Stimulated activated memory B cell treated with anti-CD40 and anti-IgM and Interleukin-4, amounts not matched to agents 10 μg/mL and 1 μg/mL and 100 μg/mL, for 72 hours (primary cell): ENCODE measurements around the gene GAB1.

Experiments
- ATAC-seq: fragments of 150-1000 bp; cut with Tn5 transposase; 2 replicates; pipeline ENCODE4 v1.10.0; 2021
- H3K27ac Mint-ChIP-seq: one replicate; pipeline ENCODE4 v1.8.0; 2022; ENCODE audit warnings: mild to moderate bottlenecking, mixed read lengths
- H3K27me3 Mint-ChIP-seq: one replicate; pipeline ENCODE4 v1.8.0; 2022; ENCODE audit warnings: mixed read lengths
- H3K36me3 Mint-ChIP-seq: one replicate; pipeline ENCODE4 v1.8.0; 2022; ENCODE audit warnings: mixed read lengths
- H3K4me1 Mint-ChIP-seq: one replicate; pipeline ENCODE4 v1.8.0; 2022; ENCODE audit warnings: mixed read lengths
- H3K4me3 Mint-ChIP-seq: one replicate; pipeline ENCODE4 v1.8.0; 2022; ENCODE audit warnings: mild to moderate bottlenecking, moderate library complexity, mixed read lengths
- H3K9me3 Mint-ChIP-seq: one replicate; pipeline ENCODE4 v1.8.0; 2022; ENCODE audit warnings: mixed read lengths

The GAB1 gene

GRCh38 chr4:143488687-143489086 lies 152.0 kb downstream of the GAB1 start:
- Mint-ChIP-seq H3K27me3 (peaks cover 48% of the 10 kb centered on the region), H3K36me3 (no peaks in the 10 kb centered on the region), H3K27ac (no peak overlapping the region), H3K9me3 (no peaks in the 10 kb centered on the region), H3K4me3 (no peak overlapping the region), H3K4me1 (no peaks in the 10 kb centered on the region)
- no peak for ATAC-seq

- Mint-ChIP-seq H3K27me3 (peaks cover 47% of the 10 kb centered on the region), H3K27ac (no peak overlapping the region), H3K9me3 (no peaks in the 10 kb centered on the region), H3K4me1 (no peaks in the 10 kb centered on the region), H3K4me3 (no peak overlapping the region), H3K36me3 (no peaks in the 10 kb centered on the region)
- no peak for ATAC-seq
Observed at GRCh38 chr4:143489106-143489505, 152.4 kb downstream of the GAB1 start.

- Mint-ChIP-seq H3K9me3 (peaks cover 2% of the 10 kb centered on the region), H3K4me1 (no peaks in the 10 kb centered on the region)
Observed at GRCh38 chr4:143498021-143498420, 161.3 kb downstream of the GAB1 start.

GRCh38 chr4:143502231-143502630 lies 165.6 kb downstream of the GAB1 start:
- ATAC-seq = no peak
- Mint-ChIP-seq H3K4me3 (no peak overlapping the region), H3K4me1 (no peaks in the 10 kb centered on the region), H3K36me3 (no peaks in the 10 kb centered on the region), H3K9me3 (peaks cover 2% of the 10 kb centered on the region), H3K27me3 (no peaks in the 10 kb centered on the region), H3K27ac (no peak overlapping the region)

More at GRCh38 chr4:143498021-143498420, 161.3 kb downstream of the GAB1 start:
- Mint-ChIP-seq H3K27ac (no peak overlapping the region), H3K27me3 (no peaks in the 10 kb centered on the region), H3K36me3 (no peaks in the 10 kb centered on the region), H3K4me3 (no peak overlapping the region)
- no peak for ATAC-seq

GRCh38 chr4:143506031-143506430 lies 169.4 kb downstream of the GAB1 start:
- Mint-ChIP-seq H3K4me1 (no peaks in the 10 kb centered on the region), H3K27ac (no peak overlapping the region), H3K36me3 (no peaks in the 10 kb centered on the region), H3K4me3 (no peak overlapping the region), H3K27me3 (no peaks in the 10 kb centered on the region), H3K9me3 (peaks cover 2% of the 10 kb centered on the region)
- no peak for ATAC-seq

GRCh38 chr4:143511906-143512305 lies 175.2 kb downstream of the GAB1 start:
- Mint-ChIP-seq H3K4me3 (no peak overlapping the region), H3K27ac (no peak overlapping the region), H3K9me3 (no peaks in the 10 kb centered on the region), H3K27me3 (no peaks in the 10 kb centered on the region), H3K36me3 (peaks cover 7% of the 10 kb centered on the region), H3K4me1 (peaks cover 27% of the 10 kb centered on the region)
- ATAC-seq = no peak

GRCh38 chr4:143512978-143513313 lies 176.3 kb downstream of the GAB1 start:
- peaks cover 11% of the 10 kb centered on the region for H3K36me3 Mint-ChIP-seq
- no peaks in the 10 kb centered on the region for H3K9me3 Mint-ChIP-seq
- peak overlapping the region; percentile 93 for H3K4me3 Mint-ChIP-seq
- ATAC-seq = peak; percentile 72
- H3K4me1 Mint-ChIP-seq = peaks cover 34% of the 10 kb centered on the region
- H3K27ac Mint-ChIP-seq = peak overlapping the region; percentile 92
- H3K27me3 Mint-ChIP-seq = no peaks in the 10 kb centered on the region

- ATAC-seq = peak; percentile 96
- Mint-ChIP-seq H3K36me3 (peaks cover 11% of the 10 kb centered on the region), H3K4me1 (peaks cover 34% of the 10 kb centered on the region), H3K9me3 (no peaks in the 10 kb centered on the region), H3K27me3 (no peaks in the 10 kb centered on the region), H3K27ac (peak within 1 kb of the TSS; percentile 92), H3K4me3 (peak within 1 kb of the TSS; percentile 93)
Observed at GRCh38 chr4:143513314-143514168, 176.9 kb downstream of the GAB1 start, which contains the start of gene SMARCA5. Gene SMARCA5, plus strand, starts transcription at chr4:143513702. Its CDS starts 223 bp downstream, at chr4:143513925.

- Mint-ChIP-seq H3K27me3 (no peaks in the 10 kb centered on the region), H3K27ac (peak overlapping the region; percentile 92), H3K9me3 (no peaks in the 10 kb centered on the region), H3K36me3 (peaks cover 17% of the 10 kb centered on the region), H3K4me1 (peaks cover 40% of the 10 kb centered on the region), H3K4me3 (peak overlapping the region; percentile 93)
- ATAC-seq = no peak
Observed at GRCh38 chr4:143514169-143514495, 177.5 kb downstream of the GAB1 start.

- no peaks in the 10 kb centered on the region for H3K9me3 Mint-ChIP-seq
Observed at GRCh38 chr4:143514497-143514896, 177.8 kb downstream of the GAB1 start.

GRCh38 chr4:143514901-143515300 lies 178.2 kb downstream of the GAB1 start:
- Mint-ChIP-seq H3K27me3 (no peaks in the 10 kb centered on the region), H3K27ac (peak overlapping the region; percentile 92), H3K4me3 (peak overlapping the region; percentile 93), H3K36me3 (peaks cover 24% of the 10 kb centered on the region), H3K4me1 (peaks cover 48% of the 10 kb centered on the region), H3K9me3 (no peaks in the 10 kb centered on the region)
- no peak for ATAC-seq

More at GRCh38 chr4:143514497-143514896, 177.8 kb downstream of the GAB1 start:
- H3K36me3 Mint-ChIP-seq = peaks cover 20% of the 10 kb centered on the region
- ATAC-seq = no peak
- H3K4me3 Mint-ChIP-seq = peak overlapping the region; percentile 93
- H3K4me1 Mint-ChIP-seq = peaks cover 44% of the 10 kb centered on the region
- H3K27ac Mint-ChIP-seq = peak overlapping the region; percentile 92
- no peaks in the 10 kb centered on the region for H3K27me3 Mint-ChIP-seq

- Mint-ChIP-seq H3K4me1 (peaks cover 52% of the 10 kb centered on the region), H3K36me3 (peaks cover 29% of the 10 kb centered on the region), H3K4me3 (peak overlapping the region; percentile 41)
Observed at GRCh38 chr4:143515905-143516304, 179.2 kb downstream of the GAB1 start.

GRCh38 chr4:143517764-143518163 lies 181.1 kb downstream of the GAB1 start:
- Mint-ChIP-seq H3K4me3 (no peak overlapping the region), H3K36me3 (peaks cover 34% of the 10 kb centered on the region), H3K9me3 (no peaks in the 10 kb centered on the region), H3K27me3 (no peaks in the 10 kb centered on the region), H3K4me1 (peaks cover 56% of the 10 kb centered on the region), H3K27ac (no peak overlapping the region)
- ATAC-seq = no peak

More at GRCh38 chr4:143515905-143516304, 179.2 kb downstream of the GAB1 start:
- no peak overlapping the region for H3K27ac Mint-ChIP-seq
- H3K27me3 Mint-ChIP-seq = no peaks in the 10 kb centered on the region
- no peaks in the 10 kb centered on the region for H3K9me3 Mint-ChIP-seq
- no peak for ATAC-seq
